PC-3 (cell line): ENCODE measurements around the gene S100A14. TPM values are rescaled to one million over a fixed set of nuclear protein-coding genes. Genes with fewer than 3 reads are reported as not detected.

Experiments
- ATAC-seq: fragments of 200-7000 bp; cut with Tn5 transposase; 2 replicates; pipeline ENCODE4 v1.9.1; 2020; ENCODE audit warnings: mild to moderate bottlenecking, moderate library complexity
- BruUV-seq: library from RNA; stranded (reverse); fragments of 400-500 nt; replicated peaks from 2 replicates; lab custom pipeline; 2021; lab: Mats Ljungman, UMichigan
- CTCF ChIA-PET: fragments of 300-600 bp; sonication (Branson Sonifier 250); formaldehyde crosslinking; loops from one replicate; lab custom pipeline; 2022; ENCODE audit warnings: antibody characterized with exemption; lab: Charles Lee
- POLR2A ChIA-PET: fragments of 300-600 bp; sonication (Branson Sonifier 250); formaldehyde crosslinking; loops from one replicate; lab custom pipeline; 2022; ENCODE audit warnings: antibody characterized with exemption; ENCODE audit not compliant: unreplicated experiment; lab: Charles Lee
- DNase-seq: peaks from one replicate; pipeline ENCODE4 v3.0.0-alpha.2; 2015
- H2AFZ ChIP-seq: fragments of 300-600 bp; sonication (generic); 2 replicates; pipeline ENCODE4 v1.6.0; 2016; ENCODE audit warnings: antibody characterized with exemption, low read length
- H3F3A ChIP-seq: fragments of 300-600 bp; sonication (generic); one replicate; pipeline ENCODE4 v1.6.0; 2017; ENCODE audit warnings: antibody characterized with exemption, low read length, control low read depth, mild to moderate bottlenecking; ENCODE audit not compliant: unreplicated experiment
- H3K27ac ChIP-seq: fragments of 300-600 bp; sonication (generic); 2 replicates; pipeline ENCODE4 v1.5.1; 2016; ENCODE audit warnings: mild to moderate bottlenecking, low read length
- H3K27me3 ChIP-seq: fragments of 300-600 bp; sonication (generic); 2 replicates; pipeline ENCODE4 v1.6.1; 2016; ENCODE audit warnings: low read length, mixed read lengths
- H3K36me3 ChIP-seq: fragments of 300-600 bp; sonication (generic); 2 replicates; pipeline ENCODE4 v1.6.1; 2016; ENCODE audit warnings: low read depth, mixed run types, low read length, mixed read lengths
- H3K4me1 ChIP-seq: fragments of 300-600 bp; sonication (generic); 2 replicates; pipeline ENCODE4 v1.5.1; 2016; ENCODE audit warnings: low read length; ENCODE audit not compliant: insufficient read depth
- H3K4me2 ChIP-seq: fragments of 300-600 bp; sonication (generic); 2 replicates; pipeline ENCODE4 v1.6.0; 2016; ENCODE audit warnings: low read length
- H3K4me3 ChIP-seq: fragments of 300-600 bp; sonication (generic); 2 replicates; pipeline ENCODE4 v1.5.1; 2016; ENCODE audit warnings: mild to moderate bottlenecking, low read length, mixed read lengths
- H3K79me2 ChIP-seq: fragments of 300-600 bp; sonication (generic); 2 replicates; pipeline ENCODE4 v1.6.1; 2017; ENCODE audit warnings: low read length, mixed read lengths
- H3K9ac ChIP-seq: fragments of 300-600 bp; sonication (generic); 2 replicates; pipeline ENCODE4 v1.6.0; 2016; ENCODE audit warnings: mild to moderate bottlenecking, low read length
- H3K9me2 ChIP-seq: fragments of 300-600 bp; sonication (generic); replicated peaks from 2 replicates; pipeline ENCODE4 v1.6.1; 2016; ENCODE audit warnings: mixed run types, low read length, mixed read lengths
- H3K9me3 ChIP-seq: fragments of 300-600 bp; sonication (generic); 2 replicates; pipeline ENCODE4 v1.6.1; 2016; ENCODE audit warnings: low read length, mixed read lengths
- H4K20me1 ChIP-seq: fragments of 300-600 bp; sonication (generic); 2 replicates; pipeline ENCODE4 v1.6.1; 2016; ENCODE audit warnings: low read length, mixed read lengths
- EZH2 ChIP-seq: fragments of 300-600 bp; sonication (generic); IDR thresholded peaks from one replicate; pipeline ENCODE4 v1.6.1; 2017; ENCODE audit warnings: antibody characterized with exemption, mild to moderate bottlenecking, low read length; ENCODE audit not compliant: unreplicated experiment
- EZH2phosphoT487 ChIP-seq: fragments of 300-600 bp; sonication (generic); IDR thresholded peaks from 2 replicates; pipeline ENCODE4 v1.6.1; 2018; ENCODE audit warnings: mild to moderate bottlenecking, antibody characterized with exemption, low read length, borderline replicate concordance
- intact Hi-C: fragments of 100-400 bp; cut with micrococcal nuclease; formaldehyde crosslinking; loops from 2 replicates; pipeline ENCODE4 v1.9.0; 2023
- total RNA-seq: library from RNA; depleted of rRNA; stranded (reverse); fragments of >200 nt; gene quantifications from 2 replicates; pipeline ENCODE4 v1.2.3, GENCODE V29; 2014
- TF ChIP-seq, protein P1 (sequence below): fragments of 300-600 bp; sonication (generic); conservative IDR thresholded peaks from 2 replicates; pipeline ENCODE4 v1.5.1; 2017; ENCODE audit warnings: antibody characterized with exemption, low read depth, mild to moderate bottlenecking, low read length

Gene S100A14
- total RNA-seq, 1 experiment from 2014 or later: 462 TPM

DNA sequence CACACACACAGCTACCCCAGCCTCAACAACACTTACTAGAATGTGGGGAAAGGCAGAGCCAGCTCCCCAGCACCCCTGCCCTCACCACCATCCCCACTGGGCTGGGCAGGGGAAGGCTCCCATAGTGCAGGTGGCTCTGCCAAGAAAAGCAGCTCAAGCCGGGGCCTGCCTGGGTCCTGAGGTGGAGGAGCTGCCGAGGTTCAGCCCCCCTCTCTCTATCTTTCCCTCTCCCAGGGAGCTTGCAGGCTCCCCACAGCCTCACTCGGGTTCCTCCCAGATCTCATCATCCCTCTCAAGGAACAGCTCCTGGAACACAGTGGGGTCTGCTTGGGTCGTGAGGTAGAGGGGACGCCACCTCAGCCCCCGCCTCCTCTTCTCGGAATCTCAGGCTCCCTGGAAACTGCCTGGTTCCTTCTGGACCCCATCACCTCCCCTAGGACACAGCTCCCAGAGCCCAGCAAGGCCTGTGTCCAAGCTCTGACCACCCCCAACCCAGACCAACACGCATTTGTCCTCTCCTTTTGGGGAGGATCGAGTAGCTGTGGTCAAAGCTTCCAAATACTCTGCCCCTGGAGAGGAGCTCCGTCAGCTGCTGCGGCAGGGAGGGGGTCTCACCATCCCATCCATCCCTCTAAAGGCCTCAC lies 3.9 kb downstream of the S100A14 start:
- H2AFZ ChIP-seq: no peak overlapping the region
- ChIA-PET CTCF (interaction anchor here (0.5 to 2.6 kb wide), 8 partner anchors 15 to 934 kb away, joined by 3 to 17 read pairs (median 4); partner anchors contain the start of genes CHTOP and S100A13), POLR2A (interaction anchor here (0.5 to 1.8 kb wide), 18 partner anchors 12 to 601 kb away, joined by 3 to 25 read pairs (median 4); partner anchors contain the start of genes CHTOP, S100A13 and S100A6)

GRCh38 chr1:153611356-153611755 lies 4.8 kb downstream of the S100A14 start:
- H3K36me3 ChIP-seq: peaks cover 25% of the 10 kb centered on the region
- H3K4me2 ChIP-seq: peak overlapping the region; percentile 88
- peak overlapping the region; percentile 97 for H3K9ac ChIP-seq
- H3K9me3 ChIP-seq: no peaks in the 10 kb centered on the region
- ATAC-seq: no peak
- no peaks in the 10 kb centered on the region for H3K9me2 ChIP-seq
- no peaks in the 10 kb centered on the region for H4K20me1 ChIP-seq
- TF ChIP-seq EZH2phosphoT487 (no peak), EZH2 (no peak)
- TF ChIP-seq, protein P1, sequence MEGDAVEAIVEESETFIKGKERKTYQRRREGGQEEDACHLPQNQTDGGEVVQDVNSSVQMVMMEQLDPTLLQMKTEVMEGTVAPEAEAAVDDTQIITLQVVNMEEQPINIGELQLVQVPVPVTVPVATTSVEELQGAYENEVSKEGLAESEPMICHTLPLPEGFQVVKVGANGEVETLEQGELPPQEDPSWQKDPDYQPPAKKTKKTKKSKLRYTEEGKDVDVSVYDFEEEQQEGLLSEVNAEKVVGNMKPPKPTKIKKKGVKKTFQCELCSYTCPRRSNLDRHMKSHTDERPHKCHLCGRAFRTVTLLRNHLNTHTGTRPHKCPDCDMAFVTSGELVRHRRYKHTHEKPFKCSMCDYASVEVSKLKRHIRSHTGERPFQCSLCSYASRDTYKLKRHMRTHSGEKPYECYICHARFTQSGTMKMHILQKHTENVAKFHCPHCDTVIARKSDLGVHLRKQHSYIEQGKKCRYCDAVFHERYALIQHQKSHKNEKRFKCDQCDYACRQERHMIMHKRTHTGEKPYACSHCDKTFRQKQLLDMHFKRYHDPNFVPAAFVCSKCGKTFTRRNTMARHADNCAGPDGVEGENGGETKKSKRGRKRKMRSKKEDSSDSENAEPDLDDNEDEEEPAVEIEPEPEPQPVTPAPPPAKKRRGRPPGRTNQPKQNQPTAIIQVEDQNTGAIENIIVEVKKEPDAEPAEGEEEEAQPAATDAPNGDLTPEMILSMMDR: no peak
- no peak overlapping the region for H2AFZ ChIP-seq
- H3K27ac ChIP-seq: peak overlapping the region; percentile 100
- peak overlapping the region; percentile 93 for H3K4me3 ChIP-seq
- ChIA-PET POLR2A (interaction anchor here (0.6 to 2.0 kb wide), 4 partner anchors 23 to 161 kb away, joined by 4 to 8 read pairs (median 6); partner anchors contain the start of gene CHTOP), CTCF (interaction anchor here (2.5 kb wide), 1 partner anchor 39 kb away, joined by 9 read pairs; no protein-coding TSS in a partner anchor)
- intact Hi-C loops: no loop called here
- peaks cover 92% of the 10 kb centered on the region for H3K79me2 ChIP-seq
- BruUV-seq: TSS peak; percentile 73
- no peak for DNase-seq
- peaks cover 27% of the 10 kb centered on the region for H3F3A ChIP-seq
- peaks cover 73% of the 10 kb centered on the region for H3K4me1 ChIP-seq
- H3K27me3 ChIP-seq: no peaks in the 10 kb centered on the region

More for the DNA sequence above, 3.9 kb downstream of the S100A14 start:
- Histone ChIP-seq H3F3A (peaks cover 27% of the 10 kb centered on the region), H3K9ac (peak overlapping the region; percentile 97), H3K4me1 (peaks cover 77% of the 10 kb centered on the region), H3K9me3 (no peaks in the 10 kb centered on the region), H4K20me1 (no peaks in the 10 kb centered on the region), H3K79me2 (peaks cover 91% of the 10 kb centered on the region), H3K4me3 (peak overlapping the region; percentile 93), H3K27me3 (no peaks in the 10 kb centered on the region), H3K9me2 (no peaks in the 10 kb centered on the region), H3K27ac (peak overlapping the region; percentile 100), H3K4me2 (peak overlapping the region; percentile 88), H3K36me3 (peaks cover 16% of the 10 kb centered on the region)
- no peak for ATAC-seq
- intact Hi-C loops: loop anchor here (2.0 kb wide), 1 partner anchor 15 kb away; the partner anchor contains the start of gene S100A13
- TSS peak; percentile 19 for BruUV-seq
- no peak for DNase-seq
- TF ChIP-seq EZH2 (no peak), EZH2phosphoT487 (no peak)
- TF ChIP-seq, protein P1: no peak
